WTC11 (cell line): ENCODE results near the gene ARHGEF25. TPM values are rescaled to one million over a fixed set of nuclear protein-coding genes. Genes with fewer than 3 reads are reported as not detected.

Experiments used
- CTCF ChIP-seq: fragments of 200-600 bp; IDR thresholded peaks from 2 replicates; pipeline ENCODE4 v1.8.0; 2022; ENCODE audit warnings: antibody characterized with exemption
- E2F1 ChIP-seq: sonication (generic); formaldehyde crosslinking; IDR thresholded peaks from 2 replicates; pipeline ENCODE4 v1.8.0; 2022; ENCODE audit warnings: mild to moderate bottlenecking, missing genetic modification reagents
- E2F5 ChIP-seq: sonication (generic); formaldehyde crosslinking; IDR thresholded peaks from 2 replicates; pipeline ENCODE4 v1.8.1; 2022; ENCODE audit warnings: mild to moderate bottlenecking, moderate library complexity, missing genetic modification reagents
- ERG ChIP-seq: fragments of 250-450 bp; sonication (Bioruptor Pico); IDR thresholded peaks from 2 replicates; pipeline ENCODE4 v1.8.0; 2021; ENCODE audit warnings: mild to moderate bottlenecking
- IRF1 ChIP-seq: sonication (generic); formaldehyde crosslinking; IDR thresholded peaks from 2 replicates; pipeline ENCODE4 v1.8.0; 2023; ENCODE audit warnings: missing genetic modification reagents
- JAZF1 ChIP-seq: fragments of 250-450 bp; sonication (Bioruptor Pico); IDR thresholded peaks from 2 replicates; pipeline ENCODE4 v1.9.0; 2021; ENCODE audit warnings: moderate library complexity, mild to moderate bottlenecking, inconsistent platforms
- JUN ChIP-seq: sonication (generic); formaldehyde crosslinking; IDR thresholded peaks from 2 replicates; pipeline ENCODE4 v1.8.0; 2023; ENCODE audit warnings: mild to moderate bottlenecking, missing genetic modification reagents
- MLX ChIP-seq: sonication (generic); formaldehyde crosslinking; IDR thresholded peaks from 2 replicates; pipeline ENCODE4 v1.8.1; 2023; ENCODE audit warnings: mild to moderate bottlenecking, missing genetic modification reagents, moderate library complexity
- NR1H2 ChIP-seq: sonication (generic); formaldehyde crosslinking; IDR thresholded peaks from 2 replicates; pipeline ENCODE4 v1.9.0; 2021; ENCODE audit warnings: mild to moderate bottlenecking, moderate library complexity, missing genetic modification reagents
- OVOL2 ChIP-seq: fragments of 250-450 bp; sonication (Bioruptor Pico); IDR thresholded peaks from 2 replicates; pipeline ENCODE4 v1.9.0; 2021; ENCODE audit warnings: mild to moderate bottlenecking, borderline replicate concordance
- RELA ChIP-seq: sonication (generic); formaldehyde crosslinking; IDR thresholded peaks from 2 replicates; pipeline ENCODE4 v1.8.1; 2022; ENCODE audit warnings: missing genetic modification reagents, mild to moderate bottlenecking, borderline replicate concordance
- SMAD3 ChIP-seq: sonication (generic); formaldehyde crosslinking; IDR thresholded peaks from 2 replicates; pipeline ENCODE4 v1.8.0; 2022; ENCODE audit warnings: missing genetic modification reagents, mild to moderate bottlenecking, borderline replicate concordance
- SOX15 ChIP-seq: fragments of 250-450 bp; sonication (Bioruptor Pico); IDR thresholded peaks from 2 replicates; pipeline ENCODE4 v1.9.0; 2021; ENCODE audit warnings: mild to moderate bottlenecking
- STAT6 ChIP-seq: sonication (generic); formaldehyde crosslinking; conservative IDR thresholded peaks from 2 replicates; pipeline ENCODE4 v1.8.1; 2023; ENCODE audit warnings: mild to moderate bottlenecking, low read depth, missing genetic modification reagents, moderate library complexity
- USF2 ChIP-seq: sonication (generic); formaldehyde crosslinking; IDR thresholded peaks from 2 replicates; pipeline ENCODE4 v1.8.1; 2023; ENCODE audit warnings: mild to moderate bottlenecking, missing genetic modification reagents, moderate library complexity
- ZBTB21 ChIP-seq: sonication (generic); formaldehyde crosslinking; IDR thresholded peaks from 2 replicates; pipeline ENCODE4 v1.8.1; 2023; ENCODE audit warnings: mild to moderate bottlenecking, missing genetic modification reagents, borderline replicate concordance
- ZMAT4 ChIP-seq: fragments of 250-450 bp; sonication (Bioruptor Pico); IDR thresholded peaks from 2 replicates; pipeline ENCODE4 v1.9.0; 2021; ENCODE audit warnings: mild to moderate bottlenecking
- ZNF219 ChIP-seq: sonication (generic); formaldehyde crosslinking; IDR thresholded peaks from 2 replicates; pipeline ENCODE4 v1.8.0; 2023; ENCODE audit warnings: missing genetic modification reagents, mild to moderate bottlenecking, borderline replicate concordance
- ZNF232 ChIP-seq: sonication (generic); formaldehyde crosslinking; IDR thresholded peaks from 2 replicates; pipeline ENCODE4 v1.8.0; 2022; ENCODE audit warnings: mild to moderate bottlenecking, missing genetic modification reagents
- ZNF281 ChIP-seq: sonication (generic); formaldehyde crosslinking; IDR thresholded peaks from 2 replicates; pipeline ENCODE4 v1.8.0; 2023; ENCODE audit warnings: mild to moderate bottlenecking, missing genetic modification reagents
- ZNF671 ChIP-seq: fragments of 250-450 bp; sonication (Bioruptor Pico); IDR thresholded peaks from 2 replicates; pipeline ENCODE4 v1.8.0; 2021; ENCODE audit warnings: mild to moderate bottlenecking
- total RNA-seq: library from RNA; stranded (reverse); gene quantifications from 3 replicates; pipeline ENCODE4 v1.2.3, GENCODE V29; 2021

The ARHGEF25 gene
- total RNA-seq, 1 experiment from 2014 or later, result 11.9 TPM

- TF ChIP-seq STAT6 (no peak), E2F1 (CRISPR knock-in tag) (peak; percentile 30; the same call in 1 of the 2 replicates), MLX (no peak), ERG (CRISPR knock-in tag) (no peak), CTCF (no peak), ZNF232 (CRISPR knock-in tag) (peak; percentile 88; the same call in 1 of the 2 replicates), ZNF219 (CRISPR knock-in tag) (no peak), NR1H2 (CRISPR knock-in tag) (no peak), ZNF281 (CRISPR knock-in tag) (no peak), E2F5 (peak; percentile 97), IRF1 (CRISPR knock-in tag) (0 out of 2 replicates have a peak, but pooled peaks have one; percentile 16), OVOL2 (CRISPR knock-in tag) (no peak), JUN (CRISPR knock-in tag) (no peak), SMAD3 (CRISPR knock-in tag) (no peak), SOX15 (CRISPR knock-in tag) (no peak), ZNF671 (no peak), RELA (CRISPR knock-in tag) (no peak), USF2 (CRISPR knock-in tag) (peak; percentile 98), ZBTB21 (CRISPR knock-in tag) (no peak), JAZF1 (CRISPR knock-in tag) (no peak), ZMAT4 (no peak)
These were observed 20.1 kb upstream of the ARHGEF25 start, which contains the start of gene PIP4K2C (continued) for GRCh38 chr12:57590864-57591781.
